HEK293 (cell line): ENCODE data around the gene TRAF4.

Source experiments
- GLIS2 ChIP-seq: fragments of 450-650 bp; formaldehyde crosslinking; IDR thresholded peaks from 2 replicates; pipeline ENCODE4 v1.5.1; 2016; ENCODE audit warnings: missing biosample characterization, missing genetic modification characterization
- MYNN ChIP-seq: fragments of 450-650 bp; formaldehyde crosslinking; IDR thresholded peaks from 2 replicates; pipeline ENCODE4 v1.5.1; 2016; ENCODE audit warnings: missing biosample characterization, missing genetic modification characterization, borderline replicate concordance
- PRDM4 ChIP-seq: fragments of 450-650 bp; formaldehyde crosslinking; IDR thresholded peaks from 2 replicates; pipeline ENCODE4 v1.5.1; 2017; ENCODE audit warnings: missing biosample characterization, missing genetic modification characterization
- SALL2 ChIP-seq: fragments of 450-650 bp; formaldehyde crosslinking; IDR thresholded peaks from 2 replicates; pipeline ENCODE4 v1.5.0; 2017; ENCODE audit warnings: missing biosample characterization, mild to moderate bottlenecking, missing genetic modification characterization, borderline replicate concordance
- TCF7L2 ChIP-seq: IDR thresholded peaks from 2 replicates; pipeline ENCODE4 v1.6.1; 2011; ENCODE audit warnings: low read depth, mild to moderate bottlenecking, inconsistent platforms, low read length, moderate library complexity, borderline replicate concordance
- WT1 ChIP-seq: fragments of 450-650 bp; formaldehyde crosslinking; IDR thresholded peaks from 2 replicates; pipeline ENCODE4 v1.5.1; 2016; ENCODE audit warnings: missing biosample characterization, missing genetic modification characterization
- YY1 ChIP-seq: fragments of 450-650 bp; formaldehyde crosslinking; IDR thresholded peaks from 2 replicates; pipeline ENCODE4 v1.5.1; 2018; ENCODE audit warnings: missing biosample characterization, missing genetic modification characterization
- ZBTB1 ChIP-seq: fragments of 450-650 bp; formaldehyde crosslinking; IDR thresholded peaks from 2 replicates; pipeline ENCODE4 v1.5.1; 2016; ENCODE audit warnings: missing biosample characterization, missing genetic modification characterization
- ZBTB10 ChIP-seq: fragments of 450-650 bp; formaldehyde crosslinking; IDR thresholded peaks from 2 replicates; pipeline ENCODE4 v1.5.1; 2016; ENCODE audit warnings: missing biosample characterization, missing genetic modification characterization
- ZBTB20 ChIP-seq: fragments of 450-650 bp; formaldehyde crosslinking; IDR thresholded peaks from 2 replicates; pipeline ENCODE4 v1.5.1; 2016; ENCODE audit warnings: missing biosample characterization, missing genetic modification characterization
- ZBTB8A ChIP-seq: fragments of 450-650 bp; formaldehyde crosslinking; IDR thresholded peaks from 2 replicates; pipeline ENCODE4 v1.5.1; 2016; ENCODE audit warnings: missing biosample characterization, missing genetic modification characterization
- ZFHX2 ChIP-seq: fragments of 450-650 bp; formaldehyde crosslinking; conservative IDR thresholded peaks from 2 replicates; pipeline ENCODE4 v1.5.1; 2016; ENCODE audit warnings: missing biosample characterization, missing genetic modification characterization
- ZIC2 ChIP-seq: fragments of 450-650 bp; formaldehyde crosslinking; IDR thresholded peaks from 2 replicates; pipeline ENCODE4 v1.5.1; 2016; ENCODE audit warnings: missing biosample characterization, missing genetic modification characterization
- ZNF112 ChIP-seq: fragments of 450-650 bp; formaldehyde crosslinking; IDR thresholded peaks from 2 replicates; pipeline ENCODE4 v1.5.0; 2017; ENCODE audit warnings: missing biosample characterization, missing genetic modification characterization
- ZNF114 ChIP-seq: fragments of 450-650 bp; formaldehyde crosslinking; IDR thresholded peaks from 2 replicates; pipeline ENCODE4 v1.5.0; 2017; ENCODE audit warnings: missing biosample characterization, missing genetic modification characterization
- ZNF140 ChIP-seq: fragments of 450-650 bp; formaldehyde crosslinking; IDR thresholded peaks from 2 replicates; pipeline ENCODE4 v1.5.1; 2016; ENCODE audit warnings: missing biosample characterization, missing genetic modification characterization
- ZNF146 ChIP-seq: fragments of 450-650 bp; formaldehyde crosslinking; IDR thresholded peaks from 2 replicates; pipeline ENCODE4 v1.5.1; 2016; ENCODE audit warnings: missing biosample characterization, missing genetic modification characterization
- ZNF155 ChIP-seq: fragments of 450-650 bp; formaldehyde crosslinking; IDR thresholded peaks from 2 replicates; pipeline ENCODE4 v1.5.1; 2016; ENCODE audit warnings: missing biosample characterization, missing genetic modification characterization
- ZNF16 ChIP-seq: fragments of 450-650 bp; formaldehyde crosslinking; IDR thresholded peaks from 2 replicates; pipeline ENCODE4 v1.5.1; 2016; ENCODE audit warnings: low read depth, missing biosample characterization, missing genetic modification characterization
- ZNF335 ChIP-seq: fragments of 450-650 bp; formaldehyde crosslinking; conservative IDR thresholded peaks from 2 replicates; pipeline ENCODE4 v1.5.1; 2016; ENCODE audit warnings: missing biosample characterization, missing genetic modification characterization
- ZNF391 ChIP-seq: fragments of 450-650 bp; formaldehyde crosslinking; IDR thresholded peaks from 2 replicates; pipeline ENCODE4 v1.5.1; 2016; ENCODE audit warnings: low read depth, missing biosample characterization, missing genetic modification characterization, borderline replicate concordance
- ZNF433 ChIP-seq: fragments of 450-650 bp; formaldehyde crosslinking; IDR thresholded peaks from 2 replicates; pipeline ENCODE4 v1.5.1; 2016; ENCODE audit warnings: missing biosample characterization, missing genetic modification characterization, low read depth
- ZNF501 ChIP-seq: fragments of 450-650 bp; formaldehyde crosslinking; IDR thresholded peaks from 2 replicates; pipeline ENCODE4 v1.5.1; 2016; ENCODE audit warnings: missing biosample characterization, missing genetic modification characterization
- ZNF548 ChIP-seq: fragments of 450-650 bp; formaldehyde crosslinking; IDR thresholded peaks from 2 replicates; pipeline ENCODE4 v1.5.1; 2016; ENCODE audit warnings: missing biosample characterization, missing genetic modification characterization
- ZNF560 ChIP-seq: fragments of 450-650 bp; formaldehyde crosslinking; IDR thresholded peaks from 2 replicates; pipeline ENCODE4 v1.5.1; 2017; ENCODE audit warnings: missing biosample characterization, missing genetic modification characterization, borderline replicate concordance
- ZNF585B ChIP-seq: fragments of 450-650 bp; formaldehyde crosslinking; IDR thresholded peaks from 2 replicates; pipeline ENCODE4 v1.5.1; 2016; ENCODE audit warnings: missing biosample characterization, missing genetic modification characterization
- ZNF658 ChIP-seq: fragments of 450-650 bp; formaldehyde crosslinking; IDR thresholded peaks from 2 replicates; pipeline ENCODE4; 2016; ENCODE audit warnings: missing biosample characterization, missing genetic modification characterization
- ZNF670 ChIP-seq: fragments of 450-650 bp; formaldehyde crosslinking; IDR thresholded peaks from 2 replicates; pipeline ENCODE4 v1.5.1; 2016; ENCODE audit warnings: missing biosample characterization, missing genetic modification characterization, low read depth
- ZNF704 ChIP-seq: fragments of 450-650 bp; formaldehyde crosslinking; IDR thresholded peaks from 2 replicates; pipeline ENCODE4 v1.5.1; 2016; ENCODE audit warnings: missing biosample characterization, missing genetic modification characterization
- ZXDB ChIP-seq: fragments of 450-650 bp; formaldehyde crosslinking; IDR thresholded peaks from 2 replicates; pipeline ENCODE4 v1.5.1; 2016; ENCODE audit warnings: missing biosample characterization, missing genetic modification characterization
- TF ChIP-seq, protein P1 (sequence below): IDR thresholded peaks from 2 replicates; pipeline ENCODE4 v1.6.1; 2011; ENCODE audit warnings: mild to moderate bottlenecking, low read depth, low read length, borderline replicate concordance
- TF ChIP-seq, protein P2 (sequence below): fragments of 450-650 bp; formaldehyde crosslinking; IDR thresholded peaks from 2 replicates; pipeline ENCODE4 v1.5.1; 2016; ENCODE audit warnings: missing biosample characterization, missing genetic modification characterization

The TRAF4 gene

DNA sequence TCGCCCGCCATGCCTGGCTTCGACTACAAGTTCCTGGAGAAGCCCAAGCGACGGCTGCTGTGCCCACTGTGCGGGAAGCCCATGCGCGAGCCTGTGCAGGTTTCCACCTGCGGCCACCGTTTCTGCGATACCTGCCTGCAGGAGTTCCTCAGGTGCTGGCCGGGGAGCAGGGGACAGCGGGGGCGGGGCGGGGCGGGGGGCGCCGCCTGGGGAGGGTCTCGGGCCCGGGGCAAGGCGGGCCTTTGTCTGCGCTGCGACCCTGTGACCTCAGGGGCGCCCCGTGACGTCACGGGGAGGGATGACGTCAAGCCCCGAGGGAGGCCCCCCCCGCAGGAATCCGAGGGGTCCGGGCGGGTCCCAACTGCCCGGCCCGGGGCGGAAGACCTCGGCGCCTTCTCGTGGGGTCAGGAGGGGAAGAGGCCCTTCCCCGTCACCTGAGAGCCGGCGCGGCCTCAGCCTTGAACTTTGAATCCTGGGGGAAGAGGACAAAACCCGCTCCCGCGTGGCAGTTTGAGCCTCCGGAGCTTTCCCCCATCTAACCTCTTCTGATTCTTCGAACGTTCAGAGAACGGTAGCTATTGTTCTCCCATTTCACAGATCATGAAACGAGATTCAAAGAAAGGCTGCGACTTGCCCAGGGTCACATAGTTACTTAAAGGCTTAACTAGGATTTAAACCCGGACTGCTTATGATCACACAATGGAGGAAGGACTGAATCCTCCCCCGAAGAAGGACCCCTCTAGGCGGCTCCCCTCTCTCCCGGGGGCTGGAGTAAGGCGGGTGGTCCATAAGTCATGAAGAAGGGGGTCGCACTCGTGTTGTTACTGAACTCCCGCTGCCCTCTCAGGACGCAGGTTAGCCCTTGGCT, 527 bp downstream of the TRAF4 start (continued):
- TF ChIP-seq ZNF704 (tag by site-specific recombination) (no peak), ZNF155 (tag by site-specific recombination) (no peak), ZNF16 (tag by site-specific recombination) (no peak), YY1 (tag by site-specific recombination) (peak; percentile 37; the same call in 1 of the 2 replicates), ZNF114 (tag by site-specific recombination) (no peak), ZFHX2 (tag by site-specific recombination) (no peak), MYNN (no peak), ZIC2 (tag by site-specific recombination) (no peak), ZBTB1 (tag by site-specific recombination) (no peak), ZNF146 (tag by site-specific recombination) (no peak), ZBTB8A (tag by site-specific recombination) (peak; percentile 21; the same call in 1 of the 2 replicates), ZNF560 (tag by site-specific recombination) (no peak), ZXDB (tag by site-specific recombination) (peak; percentile 19; the same call in 1 of the 2 replicates), ZNF585B (tag by site-specific recombination) (no peak), WT1 (tag by site-specific recombination) (no peak), ZNF140 (tag by site-specific recombination) (no peak), ZNF548 (tag by site-specific recombination) (no peak), ZNF670 (tag by site-specific recombination) (no peak), GLIS2 (peak; percentile 86), ZNF658 (tag by site-specific recombination) (no peak), TCF7L2 (no peak), ZNF433 (tag by site-specific recombination) (no peak), ZBTB10 (peak; percentile 79), ZNF335 (tag by site-specific recombination) (peak; percentile 75), ZNF391 (tag by site-specific recombination) (0 out of 2 replicates have a peak, but pooled peaks have one; percentile 56), ZNF501 (no peak), ZBTB20 (tag by site-specific recombination) (no peak), SALL2 (no peak), ZNF112 (tag by site-specific recombination) (no peak), PRDM4 (tag by site-specific recombination) (peak; percentile 41; the same call in 1 of the 2 replicates)
- TF ChIP-seq, protein P1, sequence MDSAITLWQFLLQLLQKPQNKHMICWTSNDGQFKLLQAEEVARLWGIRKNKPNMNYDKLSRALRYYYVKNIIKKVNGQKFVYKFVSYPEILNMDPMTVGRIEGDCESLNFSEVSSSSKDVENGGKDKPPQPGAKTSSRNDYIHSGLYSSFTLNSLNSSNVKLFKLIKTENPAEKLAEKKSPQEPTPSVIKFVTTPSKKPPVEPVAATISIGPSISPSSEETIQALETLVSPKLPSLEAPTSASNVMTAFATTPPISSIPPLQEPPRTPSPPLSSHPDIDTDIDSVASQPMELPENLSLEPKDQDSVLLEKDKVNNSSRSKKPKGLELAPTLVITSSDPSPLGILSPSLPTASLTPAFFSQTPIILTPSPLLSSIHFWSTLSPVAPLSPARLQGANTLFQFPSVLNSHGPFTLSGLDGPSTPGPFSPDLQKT: no peak
- TF ChIP-seq, protein P2, sequence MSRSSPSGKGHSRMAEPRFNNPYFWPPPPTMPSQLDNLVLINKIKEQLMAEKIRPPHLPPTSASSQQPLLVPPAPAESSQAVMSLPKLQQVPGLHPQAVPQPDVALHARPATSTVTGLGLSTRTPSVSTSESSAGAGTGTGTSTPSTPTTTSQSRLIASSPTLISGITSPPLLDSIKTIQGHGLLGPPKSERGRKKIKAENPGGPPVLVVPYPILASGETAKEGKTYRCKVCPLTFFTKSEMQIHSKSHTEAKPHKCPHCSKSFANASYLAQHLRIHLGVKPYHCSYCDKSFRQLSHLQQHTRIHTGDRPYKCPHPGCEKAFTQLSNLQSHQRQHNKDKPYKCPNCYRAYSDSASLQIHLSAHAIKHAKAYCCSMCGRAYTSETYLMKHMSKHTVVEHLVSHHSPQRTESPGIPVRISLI (tag by site-specific recombination): no peak
